SU-DHL-6 (cell line): ENCODE data around the gene LGR4.

Source experiments
- EZH2phosphoT487 ChIP-seq: fragments of 200-600 bp; sonication (generic), shearing (Covaris generic); conservative IDR thresholded peaks from 2 replicates; pipeline ENCODE4 v1.6.1; 2018; ENCODE audit warnings: mild to moderate bottlenecking, antibody characterized with exemption, low read length, moderate library complexity, mixed read lengths
- TF ChIP-seq, protein P1 (sequence below): fragments of 200-600 bp; sonication (generic); IDR thresholded peaks from one replicate; pipeline ENCODE4 v1.5.1; 2017; ENCODE audit warnings: antibody characterized with exemption, mild to moderate bottlenecking, low read length, moderate library complexity; ENCODE audit not compliant: insufficient read depth, poor library complexity, severe bottlenecking

DNA sequence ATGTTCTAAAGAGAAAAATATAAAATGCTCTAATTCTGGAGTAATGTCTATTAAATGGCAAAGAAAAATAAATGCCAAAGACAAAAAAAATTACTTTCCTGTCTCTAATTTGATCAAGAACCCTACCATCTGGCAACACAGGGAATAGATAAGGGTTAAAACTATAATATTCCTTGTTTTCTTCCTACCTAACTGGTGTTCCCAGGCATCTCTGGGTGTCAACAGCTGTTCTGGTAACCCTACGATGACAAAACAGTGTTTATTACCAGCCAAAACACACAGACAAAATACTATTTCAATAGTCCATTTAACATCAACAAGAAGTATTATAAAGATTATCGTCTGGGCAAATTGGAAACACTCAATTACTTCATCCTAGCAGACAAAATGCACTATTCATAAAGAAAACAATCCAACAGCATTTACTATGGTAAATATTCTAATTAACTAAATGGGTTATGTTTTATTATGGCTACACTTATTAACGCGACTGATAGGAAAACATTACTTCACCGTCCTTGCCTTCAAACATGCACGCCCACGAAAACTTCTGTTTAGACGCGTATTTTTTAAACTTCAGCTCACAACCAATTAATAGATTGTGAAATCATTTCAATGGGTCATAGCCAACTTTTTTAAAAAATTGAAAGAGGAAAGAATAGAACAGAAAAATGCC, 50.6 kb downstream of the LGR4 start:
- TF ChIP-seq, protein P1, sequence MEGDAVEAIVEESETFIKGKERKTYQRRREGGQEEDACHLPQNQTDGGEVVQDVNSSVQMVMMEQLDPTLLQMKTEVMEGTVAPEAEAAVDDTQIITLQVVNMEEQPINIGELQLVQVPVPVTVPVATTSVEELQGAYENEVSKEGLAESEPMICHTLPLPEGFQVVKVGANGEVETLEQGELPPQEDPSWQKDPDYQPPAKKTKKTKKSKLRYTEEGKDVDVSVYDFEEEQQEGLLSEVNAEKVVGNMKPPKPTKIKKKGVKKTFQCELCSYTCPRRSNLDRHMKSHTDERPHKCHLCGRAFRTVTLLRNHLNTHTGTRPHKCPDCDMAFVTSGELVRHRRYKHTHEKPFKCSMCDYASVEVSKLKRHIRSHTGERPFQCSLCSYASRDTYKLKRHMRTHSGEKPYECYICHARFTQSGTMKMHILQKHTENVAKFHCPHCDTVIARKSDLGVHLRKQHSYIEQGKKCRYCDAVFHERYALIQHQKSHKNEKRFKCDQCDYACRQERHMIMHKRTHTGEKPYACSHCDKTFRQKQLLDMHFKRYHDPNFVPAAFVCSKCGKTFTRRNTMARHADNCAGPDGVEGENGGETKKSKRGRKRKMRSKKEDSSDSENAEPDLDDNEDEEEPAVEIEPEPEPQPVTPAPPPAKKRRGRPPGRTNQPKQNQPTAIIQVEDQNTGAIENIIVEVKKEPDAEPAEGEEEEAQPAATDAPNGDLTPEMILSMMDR: no peak
- no peak for TF ChIP-seq EZH2phosphoT487
